ENCODE data around the gene STRADB.
"Not testable (repeated sequence)": the region's sequence is repeated elsewhere in the genome, so short reads cannot be mapped to it uniquely, and the experiment has no call there.

Gene STRADB

GRCh38 chr2:201451292-201452057, at the start of gene STRADB, which contains the start of gene TRAK2:
TSS of gene STRADB (plus strand) at chr2:201451740. CDS start at chr2:201454841, 3,101 bp downstream.
TSS of gene TRAK2 (minus strand) at chr2:201451458. CDS start at chr2:201420507, 30,951 bp downstream.
- peak; percentile 50 for DNase-seq

- no peak for DNase-seq
Observed at GRCh38 chr2:201401815-201402214, 49.7 kb upstream of the STRADB start.

- no peak for DNase-seq
Observed at GRCh38 chr2:201402651-201403562, 48.6 kb upstream of the STRADB start.

GRCh38 chr2:201403880-201404279, 47.7 kb upstream of the STRADB start:
- DNase-seq = no peak

- DNase-seq = no peak
Observed at GRCh38 chr2:201404699-201405280, 46.8 kb upstream of the STRADB start.

GRCh38 chr2:201406077-201406662, 45.4 kb upstream of the STRADB start:
- DNase-seq = no peak

GRCh38 chr2:201407265-201407664, 44.3 kb upstream of the STRADB start:
- no peak for DNase-seq

- no peak for DNase-seq
Observed at GRCh38 chr2:201408931-201409330, 42.6 kb upstream of the STRADB start.

GRCh38 chr2:201411421-201411820, 40.1 kb upstream of the STRADB start:
- no peak for DNase-seq

- DNase-seq = no peak
Observed at GRCh38 chr2:201413143-201413542, 38.4 kb upstream of the STRADB start.

GRCh38 chr2:201413552-201413951, 38.0 kb upstream of the STRADB start:
- no peak for DNase-seq

GRCh38 chr2:201414099-201415023, 37.2 kb upstream of the STRADB start:
- DNase-seq = no peak

- DNase-seq = no peak
Observed at GRCh38 chr2:201415149-201415548, 36.4 kb upstream of the STRADB start.

GRCh38 chr2:201419057-201419635, 32.4 kb upstream of the STRADB start:
- DNase-seq = no peak

- no peak for DNase-seq
Observed at GRCh38 chr2:201419986-201420385, 31.6 kb upstream of the STRADB start.

GRCh38 chr2:201420442-201421113, 31.0 kb upstream of the STRADB start:
- DNase-seq = no peak

- no peak for DNase-seq
Observed at GRCh38 chr2:201425952-201426351, 25.6 kb upstream of the STRADB start.

GRCh38 chr2:201428366-201428765, 23.2 kb upstream of the STRADB start:
- DNase-seq = not testable (repeated sequence)

GRCh38 chr2:201429835-201430234, 21.7 kb upstream of the STRADB start:
- DNase-seq = not testable (repeated sequence)

GRCh38 chr2:201430322-201430721, 21.2 kb upstream of the STRADB start:
- DNase-seq = not testable (repeated sequence)

- DNase-seq = no peak
Observed at GRCh38 chr2:201430839-201431238, 20.7 kb upstream of the STRADB start.

Data from NCI-H187 treated with DMSO at 0.1 percent for 48 hours (cell line).